Right lung (tissue), 5 donors: ENCODE data around the gene CNKSR3. TPM values are rescaled to one million over a fixed set of nuclear protein-coding genes. Genes with fewer than 3 reads are reported as not detected.
A peak's percentile ranks its signal among the peaks of the same experiment; 100 is the strongest.

Experiments used
- DNase-seq, 2 donors: peaks; one replicate each; pipeline ENCODE4 v3.0.0-alpha.2; 2013
- polyA plus RNA-seq, 5 donors: library from polyadenylated mRNA; unstranded; fragments of 120-200 nt; gene quantifications; one replicate each; pipeline versions ENCODE4 v1.2.1 to v1.2.3, GENCODE V29; 2013; ENCODE audit warnings: inconsistent platforms in 1 of 5, low replicate concordance in 1 of 5; ENCODE audit not compliant: insufficient read length in 5 of 5, insufficient read depth in 1 of 5

CNKSR3 gene
- polyA plus RNA-seq, 5 donors = 24.3 to 33.2 (median 29.3) TPM

DNA sequence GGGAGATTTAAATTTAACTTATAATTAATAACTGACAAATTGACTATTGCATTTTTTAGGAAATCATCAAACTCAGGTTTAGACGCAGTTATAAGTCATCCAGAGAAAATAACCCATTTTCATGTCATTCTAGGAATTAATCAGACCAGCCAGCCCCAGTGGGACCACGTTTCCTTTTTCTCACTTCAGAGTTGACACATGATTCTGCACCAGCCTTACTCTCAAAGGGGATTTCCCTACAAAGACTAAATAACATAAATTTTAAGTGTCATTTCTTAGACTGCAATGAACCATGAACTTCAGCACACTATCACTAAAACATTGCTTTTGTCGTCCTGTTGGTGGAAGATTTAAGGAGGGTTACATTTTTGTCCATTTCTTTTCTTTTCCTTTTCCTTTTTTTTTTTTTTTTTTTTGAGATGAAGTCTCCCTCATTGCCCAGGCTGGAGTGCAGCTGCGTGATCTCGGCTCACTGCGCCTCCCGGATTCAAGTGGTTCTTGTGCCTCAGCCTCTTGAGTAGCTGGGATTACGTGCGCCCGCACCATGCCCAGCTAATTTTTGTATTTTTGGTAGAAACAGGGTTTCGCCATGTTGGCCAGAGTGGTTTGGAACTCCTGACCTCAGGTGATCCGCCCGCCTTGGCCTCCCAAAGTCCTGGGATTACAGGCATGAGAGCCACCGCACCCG lies 157.4 kb downstream of the CNKSR3 start:
- DNase-seq = no peak

DNA sequence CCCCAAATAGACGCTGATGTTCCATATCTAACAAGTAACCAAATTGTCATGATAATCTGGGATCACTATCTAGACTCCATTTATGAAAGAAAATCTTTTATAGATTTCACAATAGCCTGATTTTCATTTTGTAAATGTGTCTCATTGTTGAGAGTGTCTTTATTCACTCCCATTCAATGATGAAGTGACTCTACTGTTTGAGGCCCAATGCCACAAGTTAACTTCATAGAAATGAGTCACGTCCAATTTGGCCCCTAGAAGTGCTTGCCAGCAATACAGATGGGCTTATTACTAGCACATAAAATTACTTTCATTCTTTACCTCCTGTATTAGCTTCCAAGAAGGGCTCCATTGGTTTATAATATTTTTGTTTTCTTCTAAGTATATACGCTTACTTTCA lies 160.2 kb downstream of the CNKSR3 start:
- no peak for DNase-seq

DNA sequence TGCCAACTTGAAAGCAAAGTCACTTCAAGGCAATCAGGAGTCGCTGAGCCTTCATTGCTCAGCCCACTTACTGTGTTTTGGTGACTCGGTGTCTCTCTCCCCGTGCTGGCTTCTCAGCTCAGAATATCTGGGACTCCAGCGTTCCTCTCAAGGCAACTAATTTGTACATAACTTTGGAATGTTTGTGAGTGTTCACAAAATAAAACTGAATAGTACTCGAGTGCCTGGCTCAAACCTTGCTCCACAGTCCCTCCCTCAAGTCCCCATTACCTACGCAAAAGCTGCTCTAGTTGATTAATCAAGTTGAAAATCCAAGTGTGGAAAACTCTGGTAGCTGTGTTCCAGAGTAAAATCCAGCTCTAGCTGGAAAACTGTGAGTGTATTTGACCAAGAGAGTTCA lies 162.5 kb downstream of the CNKSR3 start:
- no peak for DNase-seq

DNA sequence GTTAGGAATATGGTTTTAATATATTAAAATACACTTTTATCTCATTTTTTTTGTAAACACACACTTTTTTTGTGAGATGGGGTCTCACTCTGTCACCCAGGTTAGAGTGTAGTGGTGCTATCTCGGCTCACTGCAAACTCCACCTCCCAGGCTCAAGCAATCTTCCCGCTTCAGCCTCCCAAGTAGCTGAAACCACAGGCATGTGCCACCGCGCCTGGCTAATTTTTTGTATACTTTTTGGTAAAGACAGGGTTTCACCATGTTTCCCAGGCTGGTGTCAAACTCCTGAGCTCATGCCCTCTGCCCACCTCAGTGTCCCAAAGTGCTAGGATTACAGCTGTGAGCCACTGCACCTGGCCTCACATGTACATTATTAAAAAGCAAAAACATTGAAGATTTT lies 164.7 kb downstream of the CNKSR3 start:
- no peak for DNase-seq

DNA sequence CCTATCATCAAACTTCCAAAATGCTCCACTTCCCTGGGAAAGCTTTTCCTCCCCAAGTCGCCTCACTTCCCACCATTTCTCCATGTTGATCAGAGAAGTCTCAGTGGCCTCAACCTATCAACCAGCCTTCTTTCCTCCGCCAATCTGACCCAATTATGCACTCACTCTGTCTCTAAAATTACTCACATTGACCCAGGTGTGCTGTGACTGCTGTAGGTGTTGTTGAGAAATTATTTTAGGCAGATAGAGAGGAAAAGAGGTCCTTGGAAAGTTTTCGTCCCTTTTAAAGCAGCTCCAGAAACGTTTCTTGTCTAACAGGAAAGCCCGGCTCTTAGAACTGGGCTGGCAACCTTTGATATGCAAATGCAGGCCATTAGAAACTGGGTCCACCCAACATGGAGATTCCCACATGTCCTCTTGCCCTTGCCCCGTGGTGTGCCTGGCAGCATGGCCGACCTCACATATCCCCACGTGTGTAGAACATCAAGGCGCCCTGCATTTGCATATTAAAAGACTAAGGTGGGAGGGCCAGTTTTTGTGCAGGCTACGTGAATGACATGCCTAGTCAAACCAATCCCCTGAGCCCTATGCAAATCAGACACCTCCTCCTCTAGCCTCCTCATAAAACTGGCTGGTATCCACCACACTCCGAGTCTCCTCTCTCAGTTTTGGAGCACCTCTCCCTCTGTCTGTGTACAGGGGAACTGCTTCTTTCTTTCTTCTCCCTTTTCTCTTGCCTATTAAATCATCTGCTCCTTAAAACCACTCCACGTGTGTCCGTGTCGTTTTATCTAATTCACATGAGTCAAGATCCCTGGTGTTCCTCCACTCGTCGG lies 166.8 kb downstream of the CNKSR3 start:
- peak; percentile 59 to 61 for DNase-seq

DNA sequence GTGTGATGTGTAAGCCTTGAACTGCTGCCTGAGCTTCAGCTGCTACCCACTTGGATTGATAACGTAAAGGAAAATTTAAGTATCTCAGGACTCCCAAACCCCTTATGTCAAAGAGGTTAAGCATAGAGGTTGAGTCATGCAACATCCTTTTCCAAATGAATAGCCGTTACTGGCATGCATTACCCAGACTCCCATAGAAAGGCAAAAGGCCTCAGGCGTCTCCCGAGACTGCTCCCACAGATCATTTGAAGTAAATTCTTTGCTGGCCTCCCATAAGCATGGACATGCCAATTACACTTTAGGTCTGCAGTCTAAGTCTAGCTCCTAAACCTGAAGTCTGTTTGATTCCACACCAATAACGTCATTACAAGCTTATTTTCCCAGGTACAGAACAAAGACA lies 168.6 kb downstream of the CNKSR3 start:
- no peak for DNase-seq

DNA sequence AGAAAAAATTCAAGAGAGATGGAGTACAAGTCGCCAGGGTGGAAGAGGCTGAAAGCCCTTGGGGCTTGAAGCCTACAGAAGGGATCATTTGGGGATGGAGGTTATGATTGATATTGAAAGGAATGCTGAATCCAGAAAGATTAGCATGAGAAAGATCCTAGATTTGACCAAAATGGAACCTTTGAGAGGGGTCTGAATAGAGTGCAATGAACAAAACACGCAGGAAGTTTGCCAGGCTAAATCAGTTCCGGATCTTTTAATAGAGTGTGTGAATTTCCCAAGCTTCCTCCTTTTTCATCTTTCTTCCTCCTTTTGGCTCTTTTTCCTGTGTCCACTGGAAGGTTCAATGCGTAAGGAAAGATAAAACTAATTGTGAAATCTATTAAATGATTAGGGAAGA lies 169.1 kb downstream of the CNKSR3 start:
- DNase-seq = no peak

Other genes with a start within 250 kb of the CNKSR3 start
- 1 to 10 TPM; 3.4 to 6.8 (median 4.3) TPM for gene IPCEF1, start 153.9 kb downstream of the CNKSR3 start, polyA plus RNA-seq
- 10 to 100 TPM; 41.9 to 55.0 (median 53.2) TPM for gene SCAF8, start 222.7 kb upstream of the CNKSR3 start, polyA plus RNA-seq